A549 (cell line): Measurements from ENCODE around the gene GLRX3. TPM values are rescaled to one million over a fixed set of nuclear protein-coding genes. Genes with fewer than 3 reads are reported as not detected.

Source experiments
- ATAC-seq, 2 experiments: fragments of 200-7000 bp in 1 of 2; fragments of >200 bp in 1 of 2; cut with Nextera tagmentation in 1 of 2; cut with Tn5 transposase in 1 of 2; 3 replicates each; pipeline versions ENCODE4 v1.8.0 to v1.9.1; 2018 to 2020; ENCODE audit warnings: mild to moderate bottlenecking in 1 of 2, moderate library complexity in 1 of 2
- CTCF ChIA-PET: fragments of 300-600 bp; sonication (Branson Sonifier 250); formaldehyde crosslinking; extraction: SDS; loops from one replicate; lab custom pipeline; 2021; ENCODE audit warnings: antibody characterized with exemption, inconsistent platforms; lab: Yijun Ruan, JAX
- POLR2A ChIA-PET: fragments of 350-600 bp; formaldehyde crosslinking; extraction: SDS; loops from one replicate; lab custom pipeline; 2021; ENCODE audit warnings: antibody characterized with exemption, inconsistent platforms; lab: Yijun Ruan, JAX
- DNase-seq, 2 experiments: peaks; one replicate each; pipeline versions ENCODE4 v3.0.0 to v3.0.0-alpha.2; 2011 to 2016; ENCODE audit warnings: low read depth in 1 of 2, low spot score in 1 of 2
- FAIRE-seq: peaks from 2 replicates; lab custom pipeline; 2011; peaks lifted over from hg19 to GRCh38; lab: Jason Lieb, UNC
- H3K27ac ChIP-seq, 2 experiments: fragments of >200 bp; sonication (Bioruptor Twin); formaldehyde crosslinking; 3 replicates each; pipeline ENCODE4 v1.5.1; 2016 to 2017
- H3K4me1 ChIP-seq: fragments of >200 bp; sonication (Bioruptor Twin); formaldehyde crosslinking; 3 replicates; pipeline ENCODE4 v1.6.1; 2016
- H3K4me2 ChIP-seq: fragments of >200 bp; sonication (Bioruptor Twin); formaldehyde crosslinking; 3 replicates; pipeline ENCODE4 v1.6.1; 2016
- H3K4me3 ChIP-seq: fragments of >200 bp; sonication (Bioruptor Twin); formaldehyde crosslinking; 3 replicates; pipeline ENCODE4 v1.5.1; 2016
- H3K9me3 ChIP-seq: fragments of >200 bp; sonication (Bioruptor Twin); formaldehyde crosslinking; 3 replicates; pipeline ENCODE4 v1.6.1; 2016
- BHLHE40 ChIP-seq: IDR thresholded peaks from 2 replicates; pipeline ENCODE4 v1.6.1; 2012; ENCODE audit warnings: low read depth, low read length, inconsistent platforms
- CHD4 ChIP-seq: fragments of 200-600 bp; sonication (generic); IDR thresholded peaks from 2 replicates; pipeline ENCODE4 v1.6.1; 2016; ENCODE audit warnings: antibody characterized with exemption, mild to moderate bottlenecking, borderline replicate concordance
- EP300 ChIP-seq, 2 experiments: fragments of >200 bp; sonication (Bioruptor Twin); formaldehyde crosslinking; IDR thresholded peaks; 2 replicates in 1 of 2; 3 replicates in 1 of 2; pipeline ENCODE4 v1.6.1; 2016 to 2017
- FOSB ChIP-seq: fragments of 250-450 bp; sonication (Bioruptor Pico); IDR thresholded peaks from 2 replicates; pipeline ENCODE4 v1.5.0; 2020; ENCODE audit warnings: mild to moderate bottlenecking, moderate library complexity
- FOSL2 ChIP-seq, 2 experiments: fragments of 450-650 bp in 1 of 2; fragments of >200 bp in 1 of 2; sonication (Bioruptor Twin) in 1 of 2; formaldehyde crosslinking; IDR thresholded peaks; 2 replicates each; pipeline versions ENCODE4 v1.5.0 to v1.6.1; 2016 to 2020; ENCODE audit warnings: mild to moderate bottlenecking in 1 of 2, moderate library complexity in 1 of 2
- FOXS1 ChIP-seq: fragments of 250-450 bp; sonication (Bioruptor Pico); IDR thresholded peaks from 2 replicates; pipeline ENCODE4 v1.5.0; 2020; ENCODE audit warnings: mild to moderate bottlenecking, moderate library complexity
- GATA3 ChIP-seq: IDR thresholded peaks from 2 replicates; pipeline ENCODE4 v1.6.1; 2012; ENCODE audit warnings: borderline replicate concordance
- HDAC2 ChIP-seq: fragments of 200-600 bp; sonication (generic); IDR thresholded peaks from 2 replicates; pipeline ENCODE4 v1.6.1; 2016
- HMGXB4 ChIP-seq: fragments of 250-450 bp; sonication (Bioruptor Pico); IDR thresholded peaks from 2 replicates; pipeline ENCODE4 v1.5.0; 2021; ENCODE audit warnings: mild to moderate bottlenecking, moderate library complexity, borderline replicate concordance
- HOXA7 ChIP-seq: fragments of 250-450 bp; sonication (Bioruptor Pico); IDR thresholded peaks from 2 replicates; pipeline ENCODE4 v1.5.0; 2020; ENCODE audit warnings: mild to moderate bottlenecking, moderate library complexity
- HOXB13 ChIP-seq: fragments of 250-450 bp; sonication (Bioruptor Pico); IDR thresholded peaks from 2 replicates; pipeline ENCODE4 v1.5.0; 2020; ENCODE audit warnings: low read depth, mild to moderate bottlenecking, moderate library complexity
- HOXB5 ChIP-seq: fragments of 250-450 bp; sonication (Bioruptor Pico); IDR thresholded peaks from 2 replicates; pipeline ENCODE4 v1.5.0; 2020; ENCODE audit warnings: mild to moderate bottlenecking, moderate library complexity
- JUNB ChIP-seq: fragments of >200 bp; sonication (Bioruptor Twin); formaldehyde crosslinking; IDR thresholded peaks from 2 replicates; pipeline ENCODE4 v1.6.1; 2016
- KDM1A ChIP-seq: fragments of 200-600 bp; sonication (generic); IDR thresholded peaks from 2 replicates; pipeline ENCODE4 v1.6.1; 2016; ENCODE audit warnings: low read depth, mild to moderate bottlenecking
- MAFK ChIP-seq: fragments of 450-650 bp; IDR thresholded peaks from 2 replicates; pipeline ENCODE4 v1.6.1; 2014; ENCODE audit not compliant: partially characterized antibody
- MYC ChIP-seq: IDR thresholded peaks from 2 replicates; pipeline ENCODE4 v1.6.1; 2012; ENCODE audit warnings: mild to moderate bottlenecking, inconsistent platforms, low read length, improper control_type of control experiment, borderline replicate concordance
- NFE2L2 ChIP-seq: fragments of 150-350 bp; conservative IDR thresholded peaks from 2 replicates; pipeline ENCODE4 v1.6.1; 2014; ENCODE audit warnings: low read length
- USF2 ChIP-seq: fragments of 450-650 bp; IDR thresholded peaks from 2 replicates; pipeline ENCODE4 v1.6.1; 2014; ENCODE audit warnings: antibody characterized with exemption
- ZC3H11A ChIP-seq: fragments of 450-650 bp; IDR thresholded peaks from 2 replicates; pipeline ENCODE4 v1.6.1; 2014; ENCODE audit warnings: antibody characterized with exemption, mild to moderate bottlenecking
- ZSCAN20 ChIP-seq: fragments of 250-450 bp; sonication (Bioruptor Pico); IDR thresholded peaks from 2 replicates; pipeline ENCODE4 v1.8.0; 2022; ENCODE audit warnings: mild to moderate bottlenecking, moderate library complexity
- WGBS: methylation state at CpG from one replicate; pipeline ENCODE4 v1.1.6; 2017; ENCODE audit errors: missing lambda C conversion rate; 5-methylcytosine and 5-hydroxymethylcytosine counted together
- polyA plus RNA-seq, 4 experiments: library from polyadenylated mRNA; depleted of rRNA in 3 of 4; stranded (reverse); fragments of >200 nt; fragmentation: RNase III in 1 of 4; extraction: RNeasy Plus Mini Kit Qiagen cat#74134 plus additional on column Dnase treatment in 1 of 4; gene quantifications; 2 replicates in 3 of 4; 3 replicates in 1 of 4; pipeline ENCODE4 v1.2.3, GENCODE V29; 2011 to 2017
- TF ChIP-seq, protein P1 (sequence below): fragments of 250-450 bp; sonication (Bioruptor Pico); IDR thresholded peaks from 2 replicates; pipeline ENCODE4 v1.5.0; 2020; ENCODE audit warnings: low read depth, mild to moderate bottlenecking, moderate library complexity
- TF ChIP-seq, protein P2 (sequence below): fragments of >200 bp; sonication (Bioruptor Twin); formaldehyde crosslinking; IDR thresholded peaks from 3 replicates; pipeline ENCODE4 v1.5.1; 2016

Gene GLRX3
- polyA plus RNA-seq, 2 of the 4 experiments (the other 2 are of a cell fraction), result 153 to 219 TPM

GRCh38 chr10:130138479-130138866, 2.3 kb downstream of the GLRX3 start:
- ATAC-seq, result peak; percentile 28 to 58; a peak in 3 of 6 replicates

GRCh38 chr10:130140425-130140824, 4.2 kb downstream of the GLRX3 start:
- H3K4me1 ChIP-seq, result peaks cover 29% of the 10 kb centered on the region
- ATAC-seq, result no peak
- H3K4me2 ChIP-seq, result no peak overlapping the region

More at GRCh38 chr10:130138479-130138866, 2.3 kb downstream of the GLRX3 start:
- no peak for TF ChIP-seq NFE2L2
- TF ChIP-seq, protein P1, sequence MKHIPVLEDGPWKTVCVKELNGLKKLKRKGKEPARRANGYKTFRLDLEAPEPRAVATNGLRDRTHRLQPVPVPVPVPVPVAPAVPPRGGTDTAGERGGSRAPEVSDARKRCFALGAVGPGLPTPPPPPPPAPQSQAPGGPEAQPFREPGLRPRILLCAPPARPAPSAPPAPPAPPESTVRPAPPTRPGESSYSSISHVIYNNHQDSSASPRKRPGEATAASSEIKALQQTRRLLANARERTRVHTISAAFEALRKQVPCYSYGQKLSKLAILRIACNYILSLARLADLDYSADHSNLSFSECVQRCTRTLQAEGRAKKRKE (CRISPR knock-in tag), result no peak
- no peak for TF ChIP-seq HOXB13 (CRISPR knock-in tag)
- 0 out of 2 replicates have a peak, but pooled peaks have one; percentile 29 for TF ChIP-seq USF2
- TF ChIP-seq FOSL2 (IDR thresholded peaks at IDR 0.05), result peak; percentile 67; the same call in 1 of the 2 replicates
- peak; percentile 65 for TF ChIP-seq FOSL2 (CRISPR knock-in tag; IDR thresholded peaks at IDR 0.05)
- peak in 1 of 2 experiments; percentile 27; a peak in 1 of 5 replicates for TF ChIP-seq EP300 (IDR thresholded peaks at IDR 0.05)
- TF ChIP-seq HOXA7 (CRISPR knock-in tag), result no peak
- TF ChIP-seq MAFK, result peak; percentile 32
- TF ChIP-seq JUNB, result peak; percentile 27; the same call in 1 of the 2 replicates
- 13% methylated on average over 3 of the region's 3 CpGs for WGBS
- H3K4me3 ChIP-seq, result peak overlapping the region; percentile 98; the same call in 2 of the 3 replicates
- H3K27ac ChIP-seq, result peak overlapping the region; percentile 96 to 98
- H3K4me2 ChIP-seq, result peak overlapping the region; percentile 98
- CTCF ChIA-PET, result interaction anchor here (1.7 to 3.6 kb wide), 2 partner anchors 10 to 28 kb away, joined by 7 to 20 read pairs; partner anchors contain the start of gene C10orf143
- H3K4me1 ChIP-seq, result peaks cover 29% of the 10 kb centered on the region
- no peaks in the 10 kb centered on the region for H3K9me3 ChIP-seq
- DNase-seq (peak; percentile 62 to 85), FAIRE-seq (no peak)
- POLR2A ChIA-PET, result interaction anchor here (5.7 kb wide), 1 partner anchor 28 kb away, joined by 188 read pairs; the partner anchor contains the start of gene C10orf143

GRCh38 chr10:130141038-130141437, 4.8 kb downstream of the GLRX3 start:
- CTCF ChIA-PET, result interaction anchor here (1.0 to 1.6 kb wide), 2 partner anchors 20 to 49 kb away, joined by 3 to 4 read pairs; no protein-coding TSS in a partner anchor
- no peak for FAIRE-seq
- TF ChIP-seq ZC3H11A (no peak), KDM1A (no peak), HDAC2 (no peak), MYC (no peak), CHD4 (no peak), FOSB (CRISPR knock-in tag) (no peak), HOXB5 (no peak), BHLHE40 (no peak), FOXS1 (CRISPR knock-in tag) (no peak), EP300 (IDR thresholded peaks at IDR 0.05) (no peak)
- TF ChIP-seq, protein P2, sequence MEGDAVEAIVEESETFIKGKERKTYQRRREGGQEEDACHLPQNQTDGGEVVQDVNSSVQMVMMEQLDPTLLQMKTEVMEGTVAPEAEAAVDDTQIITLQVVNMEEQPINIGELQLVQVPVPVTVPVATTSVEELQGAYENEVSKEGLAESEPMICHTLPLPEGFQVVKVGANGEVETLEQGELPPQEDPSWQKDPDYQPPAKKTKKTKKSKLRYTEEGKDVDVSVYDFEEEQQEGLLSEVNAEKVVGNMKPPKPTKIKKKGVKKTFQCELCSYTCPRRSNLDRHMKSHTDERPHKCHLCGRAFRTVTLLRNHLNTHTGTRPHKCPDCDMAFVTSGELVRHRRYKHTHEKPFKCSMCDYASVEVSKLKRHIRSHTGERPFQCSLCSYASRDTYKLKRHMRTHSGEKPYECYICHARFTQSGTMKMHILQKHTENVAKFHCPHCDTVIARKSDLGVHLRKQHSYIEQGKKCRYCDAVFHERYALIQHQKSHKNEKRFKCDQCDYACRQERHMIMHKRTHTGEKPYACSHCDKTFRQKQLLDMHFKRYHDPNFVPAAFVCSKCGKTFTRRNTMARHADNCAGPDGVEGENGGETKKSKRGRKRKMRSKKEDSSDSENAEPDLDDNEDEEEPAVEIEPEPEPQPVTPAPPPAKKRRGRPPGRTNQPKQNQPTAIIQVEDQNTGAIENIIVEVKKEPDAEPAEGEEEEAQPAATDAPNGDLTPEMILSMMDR, result no peak

More at GRCh38 chr10:130140425-130140824, 4.2 kb downstream of the GLRX3 start:
- no peak for TF ChIP-seq HMGXB4
- no peak for TF ChIP-seq JUNB
- no peak for TF ChIP-seq GATA3
- no peak for TF ChIP-seq HOXB5
- no peak for TF ChIP-seq EP300 (IDR thresholded peaks at IDR 0.05)
- no peak for TF ChIP-seq ZSCAN20 (CRISPR knock-in tag)
- no peak overlapping the region for H3K4me3 ChIP-seq
- POLR2A ChIA-PET, result interaction anchor here (5.7 kb wide), 1 partner anchor 30 kb away, joined by 188 read pairs; the partner anchor contains the start of gene C10orf143
- DNase-seq (no peak), FAIRE-seq (no peak)
- WGBS, result 90% methylated on average over 1 of the region's 1 CpG
- no peak overlapping the region for H3K27ac ChIP-seq
- H3K9me3 ChIP-seq, result no peaks in the 10 kb centered on the region
- CTCF ChIA-PET, result interaction anchor here (1.3 kb wide), 1 partner anchor 13 kb away, joined by 5 read pairs; no protein-coding TSS in a partner anchor

More at GRCh38 chr10:130141038-130141437, 4.8 kb downstream of the GLRX3 start:
- ATAC-seq, result no peak
- Histone ChIP-seq H3K4me2 (no peak overlapping the region), H3K27ac (no peak overlapping the region), H3K4me3 (no peak overlapping the region), H3K4me1 (peaks cover 26% of the 10 kb centered on the region), H3K9me3 (no peaks in the 10 kb centered on the region)
- DNase-seq, result no peak
- WGBS, result 88% methylated on average over 4 of the region's 4 CpGs
- POLR2A ChIA-PET, result interaction anchor here (2.1 kb wide), 1 partner anchor 30 kb away, joined by 9 read pairs; the partner anchor contains the start of gene C10orf143
